GM18519 (cell line): ENCODE results near the gene ADAMTS12.
"Not testable (repeated sequence)": the region's sequence is repeated elsewhere in the genome, so short reads cannot be mapped to it uniquely, and the experiment has no call there.

Experiments used
- ATAC-seq: cut with Tn5 transposase; IDR thresholded peaks from one replicate; pipeline ENCODE4 v1.9.1; 2021; ENCODE audit warnings: mild to moderate bottlenecking, moderate library complexity; ENCODE audit not compliant: unreplicated experiment, low FRiP score

Gene ADAMTS12

DNA sequence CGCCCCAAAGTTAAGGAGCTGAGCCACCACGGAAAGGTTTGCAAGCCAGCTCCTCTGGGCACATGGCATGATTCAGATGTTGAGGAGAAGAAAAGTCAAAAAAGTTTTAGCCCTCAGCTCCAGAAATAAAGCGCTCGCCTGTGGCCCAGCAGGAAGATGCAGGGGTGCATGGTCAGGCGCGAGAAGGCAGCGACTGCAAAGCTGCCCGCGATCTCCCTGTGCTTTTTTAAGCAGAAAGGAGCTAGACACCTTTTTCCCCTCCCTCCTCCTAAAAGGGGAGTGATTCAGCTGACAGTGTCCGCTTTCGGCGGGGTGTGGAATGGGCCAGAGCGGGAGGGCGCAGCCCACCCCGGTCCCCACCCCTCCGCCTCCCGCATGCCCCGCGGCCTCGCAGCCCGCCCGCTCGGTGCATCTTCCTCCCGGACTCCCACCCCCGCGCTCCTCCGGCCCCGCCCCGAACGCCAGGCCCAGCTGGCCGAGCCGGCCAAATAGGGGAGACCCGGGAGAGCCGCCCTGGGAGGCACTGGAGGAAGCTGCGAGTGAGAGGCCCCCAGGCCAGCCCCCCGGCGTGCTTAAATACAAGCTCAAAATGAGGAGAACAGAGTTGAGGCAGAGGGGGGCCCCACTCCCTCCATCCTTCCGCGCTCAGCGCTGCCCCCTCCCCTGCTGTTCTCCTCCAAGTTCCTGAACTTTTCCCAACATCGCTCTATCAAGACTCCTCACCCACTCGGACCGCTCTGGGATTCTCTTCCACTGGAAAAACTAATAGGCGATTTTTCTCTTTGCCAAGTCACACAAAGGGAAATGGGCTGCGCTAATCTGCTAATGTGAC lies at the start of gene ADAMTS12:
TSS of gene ADAMTS12 (minus strand) at position 203 of the 832 bp plus-strand sequence. CDS start at position 69, 134 bp downstream.
- ATAC-seq: no peak

GRCh38 chr5:33941090-33941489 lies 49.3 kb upstream of the ADAMTS12 start:
- ATAC-seq: no peak

DNA sequence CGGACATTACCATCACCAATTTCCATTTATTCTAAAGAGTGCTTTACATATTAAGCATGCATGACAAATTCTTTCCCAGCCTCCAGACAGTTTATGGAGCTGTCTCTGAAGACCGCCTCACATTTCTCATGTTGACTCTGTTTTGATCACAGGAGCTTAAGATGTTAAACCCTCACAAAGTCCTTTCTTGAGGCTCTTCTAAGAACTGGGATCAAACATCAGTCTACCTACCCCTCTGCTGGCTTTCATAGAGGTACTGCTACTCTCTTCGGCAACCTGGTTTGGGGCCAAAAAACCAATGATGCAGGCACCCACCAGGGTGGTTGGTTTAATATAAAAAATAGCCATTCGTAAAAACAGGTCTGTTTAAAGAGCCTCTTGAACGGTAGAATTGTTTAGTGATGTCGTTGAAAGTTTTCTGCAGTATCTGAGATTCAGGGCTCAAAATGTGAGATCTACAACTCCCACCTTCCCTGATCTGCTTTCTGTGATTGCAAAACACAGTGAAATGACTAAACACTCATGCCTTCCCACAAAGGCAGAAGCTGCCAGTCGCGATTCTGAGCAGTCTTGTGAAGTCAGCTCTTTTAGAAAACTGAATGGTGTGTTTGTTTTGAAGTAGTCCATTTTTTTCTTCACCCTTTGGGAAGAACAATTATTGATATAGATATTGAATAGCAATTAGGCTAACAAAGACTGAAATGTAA lies 47.9 kb upstream of the ADAMTS12 start:
- no peak for ATAC-seq

GRCh38 chr5:33938881-33939280 lies 47.1 kb upstream of the ADAMTS12 start:
- no peak for ATAC-seq

DNA sequence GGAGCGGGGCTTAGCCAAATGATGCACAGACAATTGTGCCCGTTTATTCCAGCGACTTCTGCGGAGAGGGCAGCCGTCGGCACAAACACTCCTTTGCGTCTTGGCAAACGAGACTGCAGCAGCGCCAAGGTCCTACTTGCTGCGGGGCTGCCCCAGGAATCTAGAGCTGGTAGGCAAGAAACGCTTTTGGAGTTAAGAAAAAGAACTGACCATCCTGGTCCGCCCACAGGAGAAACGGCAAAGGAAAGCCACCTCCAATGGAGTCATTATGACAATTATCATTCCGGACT lies 46.7 kb upstream of the ADAMTS12 start:
- no peak for ATAC-seq

- ATAC-seq: no peak
Observed at GRCh38 chr5:33937707-33938506, 46.1 kb upstream of the ADAMTS12 start.

GRCh38 chr5:33937017-33937706 lies 45.4 kb upstream of the ADAMTS12 start:
- no peak for ATAC-seq

DNA sequence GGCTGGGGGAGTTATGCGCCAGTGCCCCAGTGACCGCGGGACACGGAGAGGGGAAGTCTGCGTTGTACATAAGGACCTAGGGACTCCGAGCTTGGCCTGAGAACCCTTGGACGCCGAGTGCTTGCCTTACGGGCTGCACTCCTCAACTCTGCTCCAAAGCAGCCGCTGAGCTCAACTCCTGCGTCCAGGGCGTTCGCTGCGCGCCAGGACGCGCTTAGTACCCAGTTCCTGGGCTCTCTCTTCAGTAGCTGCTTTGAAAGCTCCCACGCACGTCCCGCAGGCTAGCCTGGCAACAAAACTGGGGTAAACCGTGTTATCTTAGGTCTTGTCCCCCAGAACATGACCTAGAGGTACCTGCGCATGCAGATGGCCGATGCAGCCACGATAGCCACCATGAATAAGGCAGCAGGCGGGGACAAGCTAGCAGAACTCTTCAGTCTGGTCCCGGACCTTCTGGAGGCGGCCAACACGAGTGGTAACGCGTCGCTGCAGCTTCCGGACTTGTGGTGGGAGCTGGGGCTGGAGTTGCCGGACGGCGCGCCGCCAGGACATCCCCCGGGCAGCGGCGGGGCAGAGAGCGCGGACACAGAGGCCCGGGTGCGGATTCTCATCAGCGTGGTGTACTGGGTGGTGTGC lies 44.7 kb upstream of the ADAMTS12 start, which contains the start of gene RXFP3:
TSS of gene RXFP3 (plus strand) at position 6 of the 636 bp plus-strand sequence. CDS start at position 361, 355 bp downstream.
- ATAC-seq: no peak

- ATAC-seq: peak; percentile 33
Observed at GRCh38 chr5:33936004-33936380, 44.2 kb upstream of the ADAMTS12 start.

- peak; percentile 14 for ATAC-seq
Observed at GRCh38 chr5:33934176-33934575, 42.4 kb upstream of the ADAMTS12 start.

DNA sequence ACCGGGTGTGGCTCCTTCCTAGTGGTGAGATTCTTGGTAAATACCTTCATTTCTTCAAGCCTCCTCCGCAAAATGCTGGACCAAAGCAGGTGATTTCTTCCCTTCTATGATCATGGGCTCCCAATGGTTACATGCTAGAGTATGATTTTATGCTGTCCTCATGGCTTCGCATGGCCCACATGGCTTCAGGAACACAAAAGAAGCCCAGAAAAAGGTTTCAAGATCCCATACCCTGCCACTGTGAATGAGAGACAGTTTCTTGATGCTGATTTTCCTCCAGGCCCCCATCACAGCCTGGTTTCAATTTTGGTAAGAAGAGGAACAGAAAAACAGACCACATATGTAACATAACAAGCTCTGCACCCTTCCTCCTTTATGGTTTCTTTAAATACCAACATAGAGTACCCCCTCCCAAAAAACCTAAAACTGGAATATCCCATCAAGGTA lies 42.0 kb upstream of the ADAMTS12 start:
- peak; percentile 66 for ATAC-seq

DNA sequence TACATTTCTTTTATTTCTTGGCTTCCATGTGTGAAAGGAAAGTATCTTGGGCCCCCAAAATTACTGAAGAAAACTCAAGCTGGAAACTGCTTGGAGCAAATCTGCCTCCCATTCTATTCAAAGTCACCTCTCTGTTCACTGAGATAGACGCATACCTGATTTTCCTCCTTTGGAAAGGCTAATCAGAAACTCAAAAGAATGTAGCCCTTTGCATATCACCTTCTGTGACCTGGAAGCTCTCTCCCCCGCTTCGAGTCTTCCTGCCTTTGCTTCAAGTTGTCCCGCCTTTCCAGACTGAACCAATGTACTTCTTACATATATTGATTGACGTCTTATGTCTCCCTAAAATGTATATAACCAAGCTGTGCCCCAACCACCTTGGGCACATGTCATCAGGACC lies 39.3 kb upstream of the ADAMTS12 start:
- ATAC-seq: no peak

DNA sequence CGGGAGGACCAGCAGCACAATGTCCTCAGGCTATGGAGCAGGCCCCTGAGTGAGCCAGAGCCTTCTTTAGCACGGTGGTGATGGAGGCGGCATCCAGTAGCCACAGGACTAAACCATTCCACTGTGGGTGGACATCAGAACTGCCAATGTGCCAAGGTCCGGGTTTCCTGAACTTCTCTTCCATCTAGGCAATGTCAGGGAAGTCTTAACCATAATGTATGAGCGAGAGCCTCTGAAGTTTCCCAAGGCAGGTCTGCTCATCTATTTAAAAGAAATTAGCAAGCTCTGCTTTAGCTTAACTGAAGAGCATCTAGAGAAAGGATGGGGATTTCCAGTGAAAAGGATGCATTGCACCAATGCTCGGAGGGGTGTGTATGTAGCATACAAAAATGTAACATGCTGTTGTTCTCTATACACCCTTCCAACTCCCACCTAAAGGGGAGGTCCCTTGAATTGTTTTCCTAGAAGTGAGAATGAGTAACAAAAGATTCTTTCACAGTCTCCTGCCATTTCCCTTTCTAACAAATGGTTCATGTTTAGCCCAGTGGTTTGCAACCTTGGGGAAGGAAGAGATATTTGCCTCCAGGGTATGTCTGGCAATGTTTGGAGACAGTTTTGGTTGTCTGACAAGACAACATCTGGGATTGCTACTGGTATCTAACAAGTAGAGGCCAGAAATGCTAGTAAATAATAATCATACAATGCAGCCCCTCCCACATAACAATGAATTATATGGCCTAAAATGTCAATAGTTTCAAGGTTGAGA lies 38.3 kb upstream of the ADAMTS12 start:
- no peak for ATAC-seq

DNA sequence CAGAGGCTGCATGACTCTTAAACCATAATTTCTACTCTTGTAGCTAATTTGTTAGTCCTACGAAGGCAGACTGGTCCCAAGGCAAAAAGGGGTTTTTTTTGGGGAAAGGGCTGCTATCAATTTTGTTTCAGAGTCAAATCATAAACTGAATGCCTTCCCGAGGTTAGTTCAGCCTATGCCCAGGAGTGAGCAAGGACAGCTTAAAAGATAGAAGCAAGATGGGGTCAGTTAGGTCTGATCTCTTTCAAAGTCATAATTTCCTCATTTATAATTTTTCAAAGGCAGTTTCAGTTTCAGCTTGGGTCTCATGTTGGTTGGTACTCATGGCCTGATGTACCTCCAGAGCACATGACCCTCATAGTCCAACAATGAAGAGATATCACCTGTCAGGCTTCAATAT lies 36.5 kb upstream of the ADAMTS12 start:
- ATAC-seq: no peak

GRCh38 chr5:33927685-33928084 lies 35.9 kb upstream of the ADAMTS12 start:
- ATAC-seq: no peak

DNA sequence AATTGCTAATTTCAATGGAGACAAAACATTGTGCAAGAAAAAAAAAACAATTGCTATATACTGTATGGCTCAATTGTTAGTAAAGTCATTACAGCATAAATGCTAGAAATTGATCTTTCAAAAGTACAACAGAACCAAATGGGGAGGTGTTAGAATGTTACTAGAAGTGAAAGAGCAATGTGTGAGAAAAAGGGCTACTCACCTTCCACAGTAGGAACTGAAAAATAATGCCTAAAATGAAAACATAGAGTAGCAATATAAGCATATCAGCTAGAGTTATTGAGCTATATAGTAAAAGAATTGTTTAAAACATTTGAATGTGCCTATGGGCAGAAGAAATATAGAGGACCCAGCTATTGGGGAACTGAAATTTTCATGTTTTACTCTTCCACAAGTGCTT lies 33.5 kb upstream of the ADAMTS12 start:
- no peak for ATAC-seq

- ATAC-seq: no peak
Observed at GRCh38 chr5:33921002-33921401, 29.2 kb upstream of the ADAMTS12 start.

DNA sequence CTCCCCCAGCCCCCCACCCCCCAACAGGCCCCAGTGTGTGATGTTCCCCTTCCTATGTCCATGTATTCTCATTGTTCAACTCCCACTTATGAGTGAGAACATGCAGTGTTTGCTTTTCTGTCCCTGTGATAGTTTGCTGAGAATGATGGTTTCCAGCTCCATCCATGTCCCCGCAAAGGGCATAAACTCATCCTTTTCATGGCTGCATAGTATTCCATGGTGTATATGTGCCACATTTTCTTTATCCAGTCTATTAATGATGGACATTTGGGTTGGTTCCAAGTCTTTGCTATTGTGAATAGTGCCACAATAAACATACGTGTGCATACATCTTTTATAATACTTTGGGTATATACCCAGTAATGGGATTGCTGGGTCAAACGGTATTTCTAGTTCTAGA lies 23.1 kb upstream of the ADAMTS12 start:
- not testable (repeated sequence) for ATAC-seq

DNA sequence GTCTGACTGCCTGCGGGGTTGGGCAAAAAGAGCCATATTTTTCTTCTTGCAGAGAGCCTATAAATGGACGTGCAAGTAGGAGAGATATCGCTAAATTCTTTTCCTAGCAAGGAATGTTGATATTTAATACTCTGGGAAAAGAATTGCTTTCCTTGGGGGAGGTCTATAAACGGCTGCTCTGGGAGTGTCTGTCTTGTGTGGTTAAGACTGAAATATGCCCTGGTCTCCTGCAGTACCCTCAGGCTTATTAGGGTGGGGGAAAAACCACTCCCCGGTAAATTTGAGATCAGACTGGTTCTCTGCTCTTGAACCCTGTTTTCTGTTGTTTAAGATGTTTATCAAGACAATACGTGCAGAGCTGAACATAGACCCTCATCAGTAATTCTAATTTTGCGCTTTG lies 14.5 kb upstream of the ADAMTS12 start:
- ATAC-seq: not testable (repeated sequence)
